Measurements from ENCODE around the gene RNF146. TPM values are rescaled to one million over a fixed set of nuclear protein-coding genes. Genes with fewer than 3 reads are reported as not detected.

Gene RNF146
- total and polyA plus RNA-seq, 10 of the 15 experiments (the other 5 are each of a cell fraction or from before 2014, with no cell fraction given): 9.3 to 33.0 (median 17.8) TPM

DNA sequence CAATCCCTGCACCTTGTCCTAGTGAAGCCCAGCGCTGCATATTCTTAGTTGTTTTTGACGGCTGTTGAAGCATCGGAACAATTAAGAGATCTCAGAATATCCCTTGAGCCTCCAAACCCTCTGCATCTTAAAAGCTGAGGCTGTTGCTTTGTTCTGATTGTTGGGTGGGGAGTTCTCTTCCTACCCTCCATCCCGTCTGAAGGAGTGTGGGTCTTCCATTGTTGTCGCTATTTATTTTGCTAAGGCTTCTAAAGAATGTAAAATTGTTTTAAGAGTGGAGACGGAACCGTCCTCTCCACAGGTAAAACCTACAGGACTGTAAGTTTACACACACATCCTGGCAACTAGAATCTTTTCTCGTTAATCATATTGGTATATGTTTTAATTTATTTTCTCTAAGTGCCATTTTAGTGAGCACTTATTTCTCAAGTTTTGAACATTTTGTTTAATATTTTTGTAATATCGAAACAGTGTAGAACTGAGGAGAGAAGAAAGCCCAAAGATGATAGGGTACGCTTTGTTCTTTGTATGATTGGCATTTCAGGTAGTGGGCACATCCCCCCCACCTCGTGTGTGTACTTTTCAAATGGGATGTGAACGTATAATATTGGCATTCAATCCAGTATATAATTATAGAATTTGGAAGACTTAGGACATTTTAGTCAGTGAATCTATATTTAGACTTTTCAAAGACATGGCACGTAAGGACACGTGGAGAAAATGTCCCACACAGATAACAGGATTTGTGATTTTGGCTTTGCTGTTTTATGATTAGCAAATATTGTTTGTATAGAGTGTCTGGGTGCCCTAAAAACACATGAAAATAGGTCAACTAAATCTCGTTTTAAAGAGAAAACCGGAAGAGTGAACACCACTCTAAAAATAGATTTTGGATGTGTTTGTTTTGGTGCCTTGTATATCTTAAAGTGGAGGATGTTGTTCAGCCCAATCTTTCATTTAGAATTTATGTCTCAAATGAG is 1.3 kb downstream of the RNF146 start:
- intact Hi-C loops (cut with micrococcal nuclease; ENCODE audit: unreplicated experiment): loop anchor here (2.0 kb wide), 2 partner anchors 23 to 75 kb away; partner anchors contain the start of gene ECHDC1

More for the DNA sequence above, 1.3 kb downstream of the RNF146 start:
- peak overlapping the region; percentile 91 for H3K4me2 ChIP-seq (ENCODE audit: control insufficient read depth, insufficient read depth)
- H3K4me3 ChIP-seq: peak overlapping the region; percentile 98
- peaks cover 50% of the 10 kb centered on the region for H3K79me2 ChIP-seq (ENCODE audit: control insufficient read depth, insufficient read depth, low read length)
- no peaks in the 10 kb centered on the region for H3K9me3 ChIP-seq (replicated peaks; ENCODE audit: control insufficient read depth, insufficient read depth, low read length)
- ChIA-PET SMC1A (ENCODE audit: uncharacterized antibody, unreplicated experiment) (interaction anchor here (0.9 to 1.3 kb wide), 2 partner anchors 12 to 22 kb away, joined by 3 to 12 read pairs; no protein-coding TSS in a partner anchor), CTCF (interaction anchor here (1.1 to 3.8 kb wide), 8 partner anchors 11 to 271 kb away, joined by 3 to 58 read pairs (median 8); no protein-coding TSS in a partner anchor), POLR2A (interaction anchor here (1.2 to 4.4 kb wide), 4 partner anchors 23 to 76 kb away, joined by 3 to 24 read pairs (median 4); partner anchors contain the start of gene ECHDC1), RAD21 (ENCODE audit: unreplicated experiment) (interaction anchor here (1.1 to 1.9 kb wide), 3 partner anchors 23 to 76 kb away, joined by 3 to 19 read pairs (median 5); no protein-coding TSS in a partner anchor)
- no peaks in the 10 kb centered on the region for H3K4me1 ChIP-seq (ENCODE audit: control insufficient read depth, insufficient read depth, low read length)
- peak overlapping the region; percentile 99 for H2AFZ ChIP-seq (ENCODE audit: control insufficient read depth, low read depth, low read length)
- TF ChIP-seq NFIC (IDR thresholded peaks at IDR 0.05; ENCODE audit: low read depth, low read length) (0 out of 2 replicates have a peak, but pooled peaks have one; percentile 7), MEF2A (IDR thresholded peaks at IDR 0.05; ENCODE audit: insufficient read depth, low read depth, low read length) (0 out of 2 replicates have a peak, but pooled peaks have one; percentile 24), ZBED1 (IDR thresholded peaks at IDR 0.05; ENCODE audit: borderline replicate concordance) (0 out of 2 replicates have a peak, but pooled peaks have one; percentile 5), MXI1 (IDR thresholded peaks at IDR 0.05; ENCODE audit: low read depth, low read length) (peak; percentile 43; the same call in 1 of the 2 replicates), YY1 (IDR thresholded peaks at IDR 0.05; ENCODE audit: low read depth, low read length) (no peak), HDAC2 (IDR thresholded peaks at IDR 0.05) (no peak), POLR2AphosphoS5 (IDR thresholded peaks at IDR 0.05; ENCODE audit: low read length) (no peak), ZNF217 (IDR thresholded peaks at IDR 0.05) (no peak)
- TF ChIP-seq, protein P1, sequence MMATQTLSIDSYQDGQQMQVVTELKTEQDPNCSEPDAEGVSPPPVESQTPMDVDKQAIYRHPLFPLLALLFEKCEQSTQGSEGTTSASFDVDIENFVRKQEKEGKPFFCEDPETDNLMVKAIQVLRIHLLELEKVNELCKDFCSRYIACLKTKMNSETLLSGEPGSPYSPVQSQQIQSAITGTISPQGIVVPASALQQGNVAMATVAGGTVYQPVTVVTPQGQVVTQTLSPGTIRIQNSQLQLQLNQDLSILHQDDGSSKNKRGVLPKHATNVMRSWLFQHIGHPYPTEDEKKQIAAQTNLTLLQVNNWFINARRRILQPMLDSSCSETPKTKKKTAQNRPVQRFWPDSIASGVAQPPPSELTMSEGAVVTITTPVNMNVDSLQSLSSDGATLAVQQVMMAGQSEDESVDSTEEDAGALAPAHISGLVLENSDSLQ (IDR thresholded peaks at IDR 0.05): peak; percentile 56
- TF ChIP-seq, protein P2, sequence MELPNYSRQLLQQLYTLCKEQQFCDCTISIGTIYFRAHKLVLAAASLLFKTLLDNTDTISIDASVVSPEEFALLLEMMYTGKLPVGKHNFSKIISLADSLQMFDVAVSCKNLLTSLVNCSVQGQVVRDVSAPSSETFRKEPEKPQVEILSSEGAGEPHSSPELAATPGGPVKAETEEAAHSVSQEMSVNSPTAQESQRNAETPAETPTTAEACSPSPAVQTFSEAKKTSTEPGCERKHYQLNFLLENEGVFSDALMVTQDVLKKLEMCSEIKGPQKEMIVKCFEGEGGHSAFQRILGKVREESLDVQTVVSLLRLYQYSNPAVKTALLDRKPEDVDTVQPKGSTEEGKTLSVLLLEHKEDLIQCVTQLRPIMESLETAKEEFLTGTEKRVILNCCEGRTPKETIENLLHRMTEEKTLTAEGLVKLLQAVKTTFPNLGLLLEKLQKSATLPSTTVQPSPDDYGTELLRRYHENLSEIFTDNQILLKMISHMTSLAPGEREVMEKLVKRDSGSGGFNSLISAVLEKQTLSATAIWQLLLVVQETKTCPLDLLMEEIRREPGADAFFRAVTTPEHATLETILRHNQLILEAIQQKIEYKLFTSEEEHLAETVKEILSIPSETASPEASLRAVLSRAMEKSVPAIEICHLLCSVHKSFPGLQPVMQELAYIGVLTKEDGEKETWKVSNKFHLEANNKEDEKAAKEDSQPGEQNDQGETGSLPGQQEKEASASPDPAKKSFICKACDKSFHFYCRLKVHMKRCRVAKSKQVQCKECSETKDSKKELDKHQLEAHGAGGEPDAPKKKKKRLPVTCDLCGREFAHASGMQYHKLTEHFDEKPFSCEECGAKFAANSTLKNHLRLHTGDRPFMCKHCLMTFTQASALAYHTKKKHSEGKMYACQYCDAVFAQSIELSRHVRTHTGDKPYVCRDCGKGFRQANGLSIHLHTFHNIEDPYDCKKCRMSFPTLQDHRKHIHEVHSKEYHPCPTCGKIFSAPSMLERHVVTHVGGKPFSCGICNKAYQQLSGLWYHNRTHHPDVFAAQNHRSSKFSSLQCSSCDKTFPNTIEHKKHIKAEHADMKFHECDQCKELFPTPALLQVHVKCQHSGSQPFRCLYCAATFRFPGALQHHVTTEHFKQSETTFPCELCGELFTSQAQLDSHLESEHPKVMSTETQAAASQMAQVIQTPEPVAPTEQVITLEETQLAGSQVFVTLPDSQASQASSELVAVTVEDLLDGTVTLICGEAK (IDR thresholded peaks at IDR 0.05; ENCODE audit: borderline replicate concordance): 0 out of 2 replicates have a peak, but pooled peaks have one; percentile 7
- DNase-seq (ENCODE audit: low read depth, low spot score): no peak
- H3K9ac ChIP-seq (ENCODE audit: control insufficient read depth, insufficient read depth, low read length): peak overlapping the region; percentile 92
- TSS peak; percentile 65 for BruUV-seq (replicated peaks)
- FAIRE-seq: peak; percentile 41
- peak overlapping the region; percentile 87 for H3K27ac ChIP-seq (ENCODE audit: control insufficient read depth, insufficient read depth)
- no peaks in the 10 kb centered on the region for H4K20me1 ChIP-seq (ENCODE audit: control insufficient read depth, insufficient read depth)
- H3K27me3 ChIP-seq (replicated peaks in 1 of 2; ENCODE audit: control insufficient read depth in 2 of 2, insufficient read depth in 2 of 2, low read length in 1 of 2): no peaks in the 10 kb centered on the region
- peak; percentile 11 for ATAC-seq
- in situ Hi-C loops (cut with MboI): no loop called here
- WGBS (ENCODE audit: insufficient coverage, insufficient replicate concordance, low lambda C conversion rate, missing lambda C conversion rate): 1% methylated on average over 16 of the region's 16 CpGs
- H3K36me3 ChIP-seq (ENCODE audit: control insufficient read depth in 2 of 2, insufficient read depth in 2 of 2, low read length in 1 of 2): no peaks in the 10 kb centered on the region
